Measurements from ENCODE around the gene NOS3.

DNA sequence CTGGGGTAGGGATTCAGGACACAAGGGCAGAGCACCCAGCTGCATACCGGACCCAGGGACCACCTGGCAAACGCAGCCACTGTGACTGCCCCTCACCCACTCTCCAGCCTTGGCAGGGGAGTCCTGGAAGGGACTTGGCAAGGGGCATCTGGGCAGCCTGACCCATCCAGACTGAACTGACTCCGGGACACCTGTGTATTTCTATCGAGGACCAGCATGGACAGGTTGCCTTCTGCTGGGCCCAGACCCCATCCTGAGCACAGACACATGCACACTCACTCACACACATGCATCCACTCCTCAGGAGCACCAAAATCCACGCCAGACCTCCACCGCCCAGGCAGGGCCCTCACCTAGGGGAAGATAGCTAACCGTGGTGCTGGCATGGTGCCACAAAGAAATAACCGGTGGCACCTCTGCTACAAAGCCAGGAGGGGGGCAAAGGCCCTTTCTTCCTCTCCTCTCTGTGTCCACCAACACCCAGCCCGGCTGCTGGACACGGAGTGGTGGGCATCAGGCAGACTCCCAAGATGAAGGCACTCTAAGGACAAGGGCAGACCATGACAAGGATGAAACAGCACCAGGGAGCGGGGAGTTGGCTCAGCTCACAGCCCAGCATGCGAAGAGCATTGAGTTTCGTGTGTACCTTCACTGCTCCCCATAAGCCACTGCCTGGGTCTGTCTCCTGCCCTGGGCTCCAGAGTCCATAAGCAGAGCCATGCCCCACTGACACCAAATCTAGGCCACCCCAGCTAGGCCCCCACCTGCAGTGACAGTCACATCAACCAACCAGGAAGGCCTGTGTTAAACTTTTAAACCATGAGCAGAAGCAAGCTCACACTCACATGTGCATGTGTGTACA is 48.0 kb upstream of the NOS3 start:
- TF ChIP-seq, protein P1, sequence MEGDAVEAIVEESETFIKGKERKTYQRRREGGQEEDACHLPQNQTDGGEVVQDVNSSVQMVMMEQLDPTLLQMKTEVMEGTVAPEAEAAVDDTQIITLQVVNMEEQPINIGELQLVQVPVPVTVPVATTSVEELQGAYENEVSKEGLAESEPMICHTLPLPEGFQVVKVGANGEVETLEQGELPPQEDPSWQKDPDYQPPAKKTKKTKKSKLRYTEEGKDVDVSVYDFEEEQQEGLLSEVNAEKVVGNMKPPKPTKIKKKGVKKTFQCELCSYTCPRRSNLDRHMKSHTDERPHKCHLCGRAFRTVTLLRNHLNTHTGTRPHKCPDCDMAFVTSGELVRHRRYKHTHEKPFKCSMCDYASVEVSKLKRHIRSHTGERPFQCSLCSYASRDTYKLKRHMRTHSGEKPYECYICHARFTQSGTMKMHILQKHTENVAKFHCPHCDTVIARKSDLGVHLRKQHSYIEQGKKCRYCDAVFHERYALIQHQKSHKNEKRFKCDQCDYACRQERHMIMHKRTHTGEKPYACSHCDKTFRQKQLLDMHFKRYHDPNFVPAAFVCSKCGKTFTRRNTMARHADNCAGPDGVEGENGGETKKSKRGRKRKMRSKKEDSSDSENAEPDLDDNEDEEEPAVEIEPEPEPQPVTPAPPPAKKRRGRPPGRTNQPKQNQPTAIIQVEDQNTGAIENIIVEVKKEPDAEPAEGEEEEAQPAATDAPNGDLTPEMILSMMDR (IDR thresholded peaks at IDR 0.05; ENCODE audit: extremely low read depth in 1 of 2, insufficient read depth in 1 of 2, low read depth in 1 of 2, low read length in 2 of 2): no peak
- TF ChIP-seq, protein P2, sequence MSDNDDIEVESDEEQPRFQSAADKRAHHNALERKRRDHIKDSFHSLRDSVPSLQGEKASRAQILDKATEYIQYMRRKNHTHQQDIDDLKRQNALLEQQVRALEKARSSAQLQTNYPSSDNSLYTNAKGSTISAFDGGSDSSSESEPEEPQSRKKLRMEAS (IDR thresholded peaks at IDR 0.05; ENCODE audit: insufficient read depth, insufficient read length): no peak
- TF ChIP-seq MYC (IDR thresholded peaks at IDR 0.05; ENCODE audit: low read depth, low read length) (no peak), POLR2A (IDR thresholded peaks at IDR 0.05; ENCODE audit: low read depth, low read length) (no peak)
